HCT116 (cell line): ENCODE data around the gene EN2. TPM values are rescaled to one million over a fixed set of nuclear protein-coding genes. Genes with fewer than 3 reads are reported as not detected.

ENCODE experiments used
- ATAC-seq: fragments of 200-7000 bp; cut with Tn5 transposase; 2 replicates; pipeline ENCODE4 v1.9.1; 2020; ENCODE audit warnings: mild to moderate bottlenecking, moderate library complexity
- BruUV-seq: library from RNA; stranded (reverse); fragments of 400-500 nt; replicated peaks from 2 replicates; lab custom pipeline; 2021; lab: Mats Ljungman, UMichigan
- CTCF ChIA-PET: fragments of 300-600 bp; sonication (Branson Sonifier 250); formaldehyde crosslinking; loops from one replicate; lab custom pipeline; 2021; ENCODE audit warnings: antibody characterized with exemption; lab: Charles Lee
- POLR2A ChIA-PET: fragments of 300-600, 350-600 bp; sonication (Branson Sonifier 250); formaldehyde crosslinking; loops from one replicate; lab custom pipeline; 2021; ENCODE audit warnings: antibody characterized with exemption; lab: Charles Lee
- RAD21 ChIA-PET, 2 experiments: fragments of 300-600 bp; sonication (Branson Sonifier 250); formaldehyde crosslinking; loops; one replicate each; lab custom pipeline; 2023; ENCODE audit warnings: low total read pairs in 2 of 2; ENCODE audit not compliant: uncharacterized antibody in 2 of 2, unreplicated experiment in 2 of 2, low non-redundant PET in 1 of 2; lab: Charles Lee
- DNase-seq: peaks from one replicate; pipeline ENCODE4 v3.0.0-alpha.2; 2010; ENCODE audit warnings: low read depth, low spot score
- H2AFZ ChIP-seq: fragments of 200-600 bp; shearing (Covaris generic), sonication (generic); 2 replicates; pipeline ENCODE4 v1.6.1; 2017; ENCODE audit warnings: low read depth, mixed run types, mixed read lengths, antibody characterized with exemption, low read length; ENCODE audit not compliant: poor library complexity, severe bottlenecking
- H3K27ac ChIP-seq: 2 replicates; pipeline ENCODE4 v1.5.1; 2012; ENCODE audit warnings: low read depth, low read length
- H3K27me3 ChIP-seq: fragments of 200-600 bp; sonication (generic); 2 replicates; pipeline ENCODE4 v1.6.1; 2016; ENCODE audit warnings: mixed run types, low read length, mixed read lengths; ENCODE audit not compliant: insufficient read depth
- H3K36me3 ChIP-seq, 2 experiments: fragments of 200-500 bp in 1 of 2; fragments of 200-600 bp in 1 of 2; sonication (Bioruptor generic) in 1 of 2; sonication (generic) in 1 of 2; 2 replicates each; pipeline versions ENCODE4 v1.5.1 to v1.6.1; 2014 to 2016; ENCODE audit warnings: low read length in 2 of 2, inconsistent platforms in 1 of 2, mixed read lengths in 1 of 2, mixed run types in 1 of 2; ENCODE audit not compliant: insufficient read depth in 2 of 2, control insufficient read depth in 1 of 2
- H3K4me1 ChIP-seq, 2 experiments: fragments of 200-600 bp in 1 of 2; sonication (generic) in 1 of 2; 2 replicates each; pipeline versions ENCODE4 v1.5.1 to v1.6.1; 2012 to 2017; ENCODE audit warnings: low read length in 2 of 2, inconsistent platforms in 1 of 2, mild to moderate bottlenecking in 1 of 2, mixed read lengths in 1 of 2, mixed run types in 1 of 2, moderate library complexity in 1 of 2; ENCODE audit not compliant: insufficient read depth in 2 of 2, control insufficient read depth in 1 of 2
- H3K4me2 ChIP-seq: fragments of 200-600 bp; sonication (generic); 2 replicates; pipeline ENCODE4 v1.6.1; 2017; ENCODE audit warnings: mixed run types, low read length, mixed read lengths
- H3K4me3 ChIP-seq, 2 experiments: fragments of 200-600 bp in 1 of 2; sonication (generic) in 1 of 2; replicated peaks in 1 of 2; 2 replicates each; pipeline ENCODE4 v1.5.1; 2011 to 2016; ENCODE audit warnings: low read length in 2 of 2, control low read depth in 1 of 2, low read depth in 1 of 2, mild to moderate bottlenecking in 1 of 2, mixed read lengths in 1 of 2, mixed run types in 1 of 2
- H3K79me2 ChIP-seq: fragments of 200-600 bp; sonication (generic); 2 replicates; pipeline ENCODE4 v1.6.1; 2017; ENCODE audit warnings: mild to moderate bottlenecking, mixed run types, low read length, moderate library complexity, mixed read lengths; ENCODE audit not compliant: insufficient read depth
- H3K9ac ChIP-seq: fragments of 200-600 bp; sonication (generic); 2 replicates; pipeline ENCODE4 v1.6.1; 2016; ENCODE audit warnings: low read length, mixed read lengths
- H3K9me2 ChIP-seq: fragments of 200-600 bp; sonication (generic), shearing (Covaris generic); 2 replicates; pipeline ENCODE4 v1.6.1; 2017; ENCODE audit warnings: mixed run types, mild to moderate bottlenecking, moderate library complexity; ENCODE audit not compliant: insufficient read depth
- H3K9me3 ChIP-seq, 2 experiments: fragments of 200-500 bp in 1 of 2; fragments of 200-600 bp in 1 of 2; sonication (Bioruptor generic) in 1 of 2; sonication (generic) in 1 of 2; 2 replicates each; pipeline ENCODE4 v1.6.1; 2014 to 2017; ENCODE audit warnings: low read length in 2 of 2, mixed read lengths in 2 of 2, inconsistent platforms in 1 of 2, low read depth in 1 of 2, mild to moderate bottlenecking in 1 of 2, mixed run types in 1 of 2, moderate library complexity in 1 of 2; ENCODE audit not compliant: control insufficient read depth in 1 of 2, insufficient read depth in 1 of 2
- H4K20me1 ChIP-seq: fragments of 200-600 bp; sonication (generic), shearing (Covaris generic); 2 replicates; pipeline ENCODE4 v1.6.1; 2017; ENCODE audit warnings: mixed run types, mild to moderate bottlenecking, moderate library complexity; ENCODE audit not compliant: insufficient read depth
- EGR1 ChIP-seq: IDR thresholded peaks from 2 replicates; pipeline ENCODE4 v1.6.1; 2012; ENCODE audit warnings: low read depth
- ELF1 ChIP-seq: IDR thresholded peaks from 2 replicates; pipeline ENCODE4 v1.6.1; 2012; ENCODE audit warnings: low read depth, borderline replicate concordance
- RAD21 ChIP-seq: IDR thresholded peaks from 2 replicates; pipeline ENCODE4 v1.6.1; 2012; ENCODE audit warnings: low read depth, mild to moderate bottlenecking
- intact Hi-C: fragments of 100-400 bp; cut with micrococcal nuclease; formaldehyde crosslinking; loops from 2 replicates; pipeline ENCODE4 v1.10.0; 2022
- total RNA-seq: library from RNA; stranded (reverse); gene quantifications from one replicate; pipeline ENCODE4 v1.2.1, GENCODE V29; 2021; ENCODE audit not compliant: unreplicated experiment

EN2 gene
- total RNA-seq, 1 experiment from 2014 or later = 0.32 TPM

- Histone ChIP-seq H3K9ac (no peak overlapping the region), H3K4me3 (no peak overlapping the region), H3K36me3 (no peaks in the 10 kb centered on the region), H3K27me3 (no peaks in the 10 kb centered on the region), H2AFZ (no peak overlapping the region), H3K79me2 (no peaks in the 10 kb centered on the region), H4K20me1 (no peaks in the 10 kb centered on the region), H3K9me2 (no peaks in the 10 kb centered on the region), H3K4me1 (peaks cover 0 to 12% of the 10 kb centered on the region in 2 experiments; a peak in 3 of 4 replicates), H3K4me2 (no peak overlapping the region), H3K9me3 (no peaks in the 10 kb centered on the region)
- no peak for DNase-seq
- ATAC-seq = no peak
- ChIA-PET CTCF (no interaction called here), RAD21 (no interaction called here)
- no TSS peak for BruUV-seq
- TF ChIP-seq ELF1 (no peak), RAD21 (no peak)
- TF ChIP-seq, all 23 proteins: peak for 0
- intact Hi-C loops = no loop called here
- H3K27ac ChIP-seq = no peak overlapping the region
- POLR2A ChIA-PET = no interaction called here
Observed at GRCh38 chr7:155452505-155453295, 5.2 kb upstream of the EN2 start.

- Histone ChIP-seq H3K36me3 (no peaks in the 10 kb centered on the region), H3K9me2 (no peaks in the 10 kb centered on the region), H3K4me2 (no peak overlapping the region), H3K9ac (no peak overlapping the region), H2AFZ (no peak overlapping the region), H3K27me3 (no peaks in the 10 kb centered on the region), H4K20me1 (no peaks in the 10 kb centered on the region), H3K4me1 (peaks cover 0 to 12% of the 10 kb centered on the region in 2 experiments; a peak in 3 of 4 replicates), H3K27ac (no peak overlapping the region), H3K9me3 (no peaks in the 10 kb centered on the region), H3K4me3 (no peak overlapping the region)
- ChIA-PET RAD21 (no interaction called here), POLR2A (no interaction called here), CTCF (no interaction called here)
- intact Hi-C loops = no loop called here
- BruUV-seq = no TSS peak
- ATAC-seq (no peak), DNase-seq (no peak)
- TF ChIP-seq EGR1 = no peak
- TF ChIP-seq, all 23 proteins: peak for 0
- no peaks in the 10 kb centered on the region for H3K79me2 ChIP-seq
Observed at GRCh38 chr7:155453296-155454182, 4.4 kb upstream of the EN2 start.
